IMR-90 (cell line): ENCODE data around the gene NAA10. TPM values are rescaled to one million over a fixed set of nuclear protein-coding genes. Genes with fewer than 3 reads are reported as not detected.

Experiments used
- ATAC-seq: fragments of 200-7000 bp; cut with Tn5 transposase; 2 replicates; pipeline ENCODE4 v1.9.1; 2020; ENCODE audit warnings: low read depth, mild to moderate bottlenecking, moderate library complexity
- BruUV-seq: library from RNA; stranded (reverse); fragments of 400-500 nt; replicated peaks from 2 replicates; lab custom pipeline; 2021; lab: Mats Ljungman, UMichigan
- CTCF ChIA-PET: fragments of 300-600 bp; formaldehyde crosslinking; extraction: SDS; loops from one replicate; lab custom pipeline; 2021; ENCODE audit warnings: antibody characterized with exemption; lab: Yijun Ruan, JAX
- POLR2A ChIA-PET: fragments of 300-600 bp; sonication (Branson Sonifier 250); formaldehyde crosslinking; loops from one replicate; lab custom pipeline; 2022; ENCODE audit warnings: antibody characterized with exemption; ENCODE audit not compliant: unreplicated experiment; lab: Charles Lee
- DNase-seq: peaks from one replicate; pipeline ENCODE4 v3.0.0; 2013
- H2AFZ ChIP-seq: replicated peaks from 2 replicates; pipeline ENCODE3; 2013; ENCODE audit warnings: low read length, mild to moderate bottlenecking; ENCODE audit not compliant: poor library complexity
- H2AK5ac ChIP-seq: 2 replicates; pipeline ENCODE4 v1.6.1; 2013; ENCODE audit warnings: low read depth, low read length, inconsistent platforms
- H2AK9ac ChIP-seq: replicated peaks from 2 replicates; pipeline ENCODE3; 2013; ENCODE audit warnings: mild to moderate bottlenecking, low read depth, low read length, moderate library complexity; ENCODE audit not compliant: poor library complexity
- H2BK120ac ChIP-seq: 2 replicates; pipeline ENCODE4 v1.6.1; 2013; ENCODE audit warnings: low read depth, low read length, inconsistent platforms
- H2BK15ac ChIP-seq: 3 replicates; pipeline ENCODE4 v1.6.1; 2013; ENCODE audit warnings: low read depth, low read length, inconsistent platforms
- H2BK20ac ChIP-seq: 2 replicates; pipeline ENCODE4 v1.6.1; 2013; ENCODE audit warnings: low read depth, mild to moderate bottlenecking, inconsistent platforms, low read length, moderate library complexity
- H2BK5ac ChIP-seq: 2 replicates; pipeline ENCODE4 v1.6.1; 2013; ENCODE audit warnings: mild to moderate bottlenecking, low read depth, low read length, inconsistent platforms; ENCODE audit not compliant: poor library complexity, severe bottlenecking
- H3K14ac ChIP-seq: replicated peaks from 2 replicates; pipeline ENCODE4 v1.6.1; 2013; ENCODE audit warnings: low read depth, low read length, inconsistent platforms
- H3K18ac ChIP-seq: 2 replicates; pipeline ENCODE4 v1.6.1; 2013; ENCODE audit warnings: low read depth, low read length, control low read depth
- H3K23ac ChIP-seq: 2 replicates; pipeline ENCODE4 v1.6.1; 2013; ENCODE audit warnings: low read depth, low read length, inconsistent platforms
- H3K27ac ChIP-seq: 2 replicates; pipeline ENCODE4 v1.5.1; 2013; ENCODE audit warnings: mild to moderate bottlenecking, control low read depth, low read length; ENCODE audit not compliant: insufficient read depth
- H3K27me3 ChIP-seq: 2 replicates; pipeline ENCODE4 v1.6.1; 2013; ENCODE audit warnings: low read length; ENCODE audit not compliant: control insufficient read depth, insufficient read depth
- H3K36me3 ChIP-seq: 2 replicates; pipeline ENCODE4 v1.6.1; 2013; ENCODE audit warnings: low read length, mixed read lengths; ENCODE audit not compliant: control insufficient read depth, insufficient read depth
- H3K4ac ChIP-seq: 2 replicates; pipeline ENCODE4 v1.6.1; 2013; ENCODE audit warnings: low read depth, low read length, inconsistent platforms
- H3K4me1 ChIP-seq: 2 replicates; pipeline ENCODE4 v1.6.1; 2013; ENCODE audit warnings: low read length, mixed read lengths; ENCODE audit not compliant: control insufficient read depth, insufficient read depth
- H3K4me2 ChIP-seq: 2 replicates; pipeline ENCODE4 v1.6.1; 2013; ENCODE audit warnings: low read depth, mild to moderate bottlenecking, control low read depth, low read length, moderate library complexity
- H3K4me3 ChIP-seq: 2 replicates; pipeline ENCODE4 v1.5.1; 2013; ENCODE audit warnings: low read depth, mild to moderate bottlenecking, control low read depth, low read length, moderate library complexity; ENCODE audit not compliant: insufficient read depth
- H3K56ac ChIP-seq: 2 replicates; pipeline ENCODE4 v1.6.1; 2013; ENCODE audit warnings: low read length, inconsistent platforms; ENCODE audit not compliant: insufficient read depth; ENCODE audit errors: extremely low read depth
- H3K79me1 ChIP-seq, 2 experiments: 2 replicates each; pipeline ENCODE4 v1.6.1; 2013; ENCODE audit warnings: low read length in 2 of 2, inconsistent platforms in 1 of 2, low read depth in 1 of 2
- H3K9ac ChIP-seq: 2 replicates; pipeline ENCODE4 v1.6.1; 2013; ENCODE audit warnings: low read depth, low read length, control low read depth
- H3K9me1 ChIP-seq: 2 replicates; pipeline ENCODE4 v1.6.1; 2013; ENCODE audit warnings: low read length, inconsistent platforms; ENCODE audit not compliant: insufficient read depth
- H3K9me3 ChIP-seq: 2 replicates; pipeline ENCODE4 v1.6.1; 2013; ENCODE audit warnings: low read length; ENCODE audit not compliant: control insufficient read depth, insufficient read depth
- H4K20me1 ChIP-seq: 2 replicates; pipeline ENCODE4 v1.6.1; 2013; ENCODE audit warnings: low read length, inconsistent platforms; ENCODE audit not compliant: insufficient read depth
- H4K5ac ChIP-seq: 2 replicates; pipeline ENCODE4 v1.6.1; 2013; ENCODE audit warnings: mild to moderate bottlenecking, low read depth, low read length, control low read depth
- H4K8ac ChIP-seq, 2 experiments: 2 replicates each; pipeline ENCODE4 v1.6.1; 2013; ENCODE audit warnings: low read depth in 2 of 2, low read length in 2 of 2, control low read depth in 1 of 2, inconsistent platforms in 1 of 2
- H4K91ac ChIP-seq: 2 replicates; pipeline ENCODE4 v1.6.1; 2013; ENCODE audit warnings: low read depth, low read length, inconsistent platforms; ENCODE audit not compliant: insufficient read depth
- CEBPB ChIP-seq: IDR thresholded peaks from 2 replicates; pipeline ENCODE4 v1.6.1; 2012; ENCODE audit warnings: low read depth, low read length, improper control_type of control experiment
- CHD1 ChIP-seq: IDR thresholded peaks from 2 replicates; pipeline ENCODE4 v1.6.1; 2012; ENCODE audit warnings: low read depth, low read length, improper control_type of control experiment
- ELK1 ChIP-seq: fragments of 150-350 bp; IDR thresholded peaks from 2 replicates; pipeline ENCODE4 v1.6.1; 2016; ENCODE audit warnings: low read depth, mild to moderate bottlenecking, low read length, moderate library complexity, borderline replicate concordance
- FOS ChIP-seq: fragments of 150-350 bp; IDR thresholded peaks from 2 replicates; pipeline ENCODE4 v1.6.1; 2016; ENCODE audit warnings: low read depth, low read length
- MAFK ChIP-seq: IDR thresholded peaks from 2 replicates; pipeline ENCODE4 v1.6.1; 2012; ENCODE audit warnings: low read depth, low read length, improper control_type of control experiment
- MAZ ChIP-seq: IDR thresholded peaks from 2 replicates; pipeline ENCODE4 v1.6.1; 2012; ENCODE audit warnings: low read depth, mild to moderate bottlenecking, low read length, improper control_type of control experiment, moderate library complexity, borderline replicate concordance
- MXI1 ChIP-seq: IDR thresholded peaks from 2 replicates; pipeline ENCODE4 v1.6.1; 2012; ENCODE audit warnings: low read depth, mild to moderate bottlenecking, low read length, moderate library complexity, borderline replicate concordance
- SMC3 ChIP-seq: fragments of 150-350 bp; IDR thresholded peaks from 2 replicates; pipeline ENCODE4 v1.6.1; 2016; ENCODE audit warnings: low read depth, mild to moderate bottlenecking, antibody characterized with exemption, low read length, moderate library complexity
- WGBS, 2 experiments: methylation state at CpG; one replicate each; pipeline versions ENCODE4 v1.1.5 to v1.1.7; 2013; ENCODE audit warnings: missing lambda C conversion rate in 2 of 2; ENCODE audit not compliant: insufficient read length in 1 of 2; ENCODE audit errors: extremely low coverage in 2 of 2; 5-methylcytosine and 5-hydroxymethylcytosine counted together
- dilution Hi-C: fragments of 300-500 bp; cut with HindIII; formaldehyde crosslinking; loops from one replicate; pipeline ENCODE4 v1.14.3; 2018; ENCODE audit warnings: low sequenced_read_pairs; ENCODE audit not compliant: unreplicated experiment
- in situ Hi-C: fragments of 300-500 bp; cut with MboI; formaldehyde crosslinking; loops from 3 replicates; pipeline ENCODE4 v1.14.3; 2019; ENCODE audit warnings: low sequenced_read_pairs, inconsistent platforms, mixed read lengths
- intact Hi-C: fragments of 100-400 bp; cut with micrococcal nuclease; formaldehyde crosslinking; loops from 2 replicates; pipeline ENCODE4 v1.10.0; 2022
- polyA plus RNA-seq, 3 experiments: library from polyadenylated mRNA; depleted of rRNA; stranded (reverse); fragments of >200 nt; gene quantifications; 2 replicates each; pipeline ENCODE4 v1.2.3, GENCODE V29; 2012; ENCODE audit warnings: low replicate concordance in 1 of 3
- total RNA-seq: library from RNA; depleted of rRNA; stranded (reverse); fragments of >200 nt; gene quantifications from 2 replicates; pipeline ENCODE4 v1.2.3, GENCODE V29; 2012
- TF ChIP-seq, protein P1 (sequence below): conservative IDR thresholded peaks from 2 replicates; pipeline ENCODE4 v1.5.1; 2012; ENCODE audit warnings: mild to moderate bottlenecking, low read depth, low read length, improper control_type of control experiment

The NAA10 gene
- total and polyA plus RNA-seq, 2 of the 4 experiments (the other 2 are of a cell fraction): 98.6 to 172 TPM

- 60% methylated on average over 4 of the region's 8 CpGs; no CpG with 5 or more reads in 1 of the 2 experiments for WGBS, 2 experiments
- in situ Hi-C loops: no loop called here
- ChIA-PET POLR2A (no interaction called here), CTCF (no interaction called here)
- intact Hi-C loops: no loop called here
- Histone ChIP-seq H3K4me3 (no peak overlapping the region), H3K9me1 (no peaks in the 10 kb centered on the region; the same call in 1 of the 2 replicates), H3K56ac (no peak overlapping the region), H4K8ac (no peak overlapping the region), H3K4me2 (no peak overlapping the region), H2BK20ac (no peak overlapping the region), H3K79me1 (peaks cover 4 to 16% of the 10 kb centered on the region in 2 experiments; a peak in 2 of 4 replicates), H3K18ac (no peak overlapping the region), H3K14ac (no peak overlapping the region), H2AK9ac (no peak overlapping the region), H3K4me1 (peaks cover 4% of the 10 kb centered on the region), H2AFZ (peak overlapping the region; percentile 39), H3K27me3 (no peaks in the 10 kb centered on the region), H2BK5ac (no peak overlapping the region), H2BK15ac (no peak overlapping the region), H2AK5ac (no peak overlapping the region), H4K20me1 (peaks cover 20% of the 10 kb centered on the region), H4K91ac (no peak overlapping the region), H3K9ac (no peak overlapping the region), H3K36me3 (peaks cover 23% of the 10 kb centered on the region), H3K9me3 (no peaks in the 10 kb centered on the region), H4K5ac (no peak overlapping the region), H2BK120ac (no peak overlapping the region), H3K27ac (no peak overlapping the region), H3K23ac (no peak overlapping the region), H3K4ac (no peak overlapping the region)
- BruUV-seq: no TSS peak
- ATAC-seq (no peak), DNase-seq (no peak)
- TF ChIP-seq CEBPB: no peak
- no peak for TF ChIP-seq CHD1
- no peak for TF ChIP-seq FOS
- TF ChIP-seq MAZ: no peak
- peak; percentile 68 for TF ChIP-seq MAFK
- no peak for TF ChIP-seq ELK1
- no peak for TF ChIP-seq MXI1
- TF ChIP-seq SMC3: no peak
- TF ChIP-seq, protein P1, sequence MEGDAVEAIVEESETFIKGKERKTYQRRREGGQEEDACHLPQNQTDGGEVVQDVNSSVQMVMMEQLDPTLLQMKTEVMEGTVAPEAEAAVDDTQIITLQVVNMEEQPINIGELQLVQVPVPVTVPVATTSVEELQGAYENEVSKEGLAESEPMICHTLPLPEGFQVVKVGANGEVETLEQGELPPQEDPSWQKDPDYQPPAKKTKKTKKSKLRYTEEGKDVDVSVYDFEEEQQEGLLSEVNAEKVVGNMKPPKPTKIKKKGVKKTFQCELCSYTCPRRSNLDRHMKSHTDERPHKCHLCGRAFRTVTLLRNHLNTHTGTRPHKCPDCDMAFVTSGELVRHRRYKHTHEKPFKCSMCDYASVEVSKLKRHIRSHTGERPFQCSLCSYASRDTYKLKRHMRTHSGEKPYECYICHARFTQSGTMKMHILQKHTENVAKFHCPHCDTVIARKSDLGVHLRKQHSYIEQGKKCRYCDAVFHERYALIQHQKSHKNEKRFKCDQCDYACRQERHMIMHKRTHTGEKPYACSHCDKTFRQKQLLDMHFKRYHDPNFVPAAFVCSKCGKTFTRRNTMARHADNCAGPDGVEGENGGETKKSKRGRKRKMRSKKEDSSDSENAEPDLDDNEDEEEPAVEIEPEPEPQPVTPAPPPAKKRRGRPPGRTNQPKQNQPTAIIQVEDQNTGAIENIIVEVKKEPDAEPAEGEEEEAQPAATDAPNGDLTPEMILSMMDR: no peak
- dilution Hi-C loops: no loop called here
These were observed 3.7 kb downstream of the NAA10 start for GRCh38 chrX:153931151-153931550.
